ENCODE data around the gene SLIT1.

Gene SLIT1

DNA sequence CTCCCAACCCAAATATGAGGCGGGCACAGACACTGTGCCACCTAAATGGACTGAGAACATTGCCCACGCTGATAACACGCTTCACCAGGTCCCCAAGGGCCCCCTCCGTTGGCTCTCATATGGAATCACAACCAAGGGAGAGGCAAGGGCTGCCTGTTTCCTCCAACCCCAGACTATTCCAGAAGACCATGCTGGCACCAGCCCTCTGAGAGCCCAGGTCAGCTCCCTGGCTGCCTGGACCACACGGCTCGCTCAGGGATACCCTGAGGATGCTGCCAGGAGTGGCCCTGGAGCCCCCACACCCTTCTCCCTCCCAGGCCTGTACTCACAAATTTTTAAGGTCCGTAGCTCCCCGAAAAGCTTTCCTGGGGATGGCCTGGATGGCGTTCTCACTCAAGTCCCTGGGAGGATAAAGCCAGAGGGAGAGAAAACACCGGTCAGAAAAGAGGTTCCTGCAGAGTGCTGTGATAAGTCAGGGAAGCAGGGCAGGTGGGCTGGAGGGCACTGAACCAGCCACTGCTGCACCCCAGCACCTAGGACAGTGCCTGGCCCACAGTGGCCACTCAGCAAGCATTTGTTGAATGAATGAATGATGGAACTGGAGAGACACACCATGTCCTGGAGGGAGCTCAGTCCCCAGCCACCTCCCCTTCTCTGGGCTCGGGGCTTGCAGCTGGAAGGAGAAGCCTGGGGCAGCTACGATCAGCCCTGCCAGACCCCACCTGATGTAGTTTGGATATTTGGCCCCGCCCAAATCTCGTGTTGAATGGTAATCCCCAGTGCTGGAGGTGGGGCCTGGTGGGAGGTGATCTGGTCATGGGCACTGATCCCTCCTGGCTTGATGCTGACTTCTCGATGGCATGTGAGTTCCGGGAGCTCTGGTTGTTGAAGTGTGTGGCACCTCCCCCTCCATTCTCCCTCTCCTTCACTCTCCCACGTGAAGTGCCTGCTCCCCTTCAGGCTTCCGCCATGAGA, 119.8 kb downstream of the SLIT1 start:
- H3K36me3 ChIP-seq (ENCODE audit: insufficient read depth, low read length) = no peaks in the 10 kb centered on the region
- H3K4me2 ChIP-seq (ENCODE audit: low read length) = no peak overlapping the region
- H3K27me3 ChIP-seq (ENCODE audit: control insufficient read depth, insufficient read depth, low read length) = peaks cover 70% of the 10 kb centered on the region
- no peak overlapping the region for H3K4me3 ChIP-seq (ENCODE audit: low read length)
- no peak overlapping the region for H3K9ac ChIP-seq (ENCODE audit: low read depth, low read length)
- H3K4me1 ChIP-seq (ENCODE audit: control insufficient read depth, insufficient read depth, low read length) = no peaks in the 10 kb centered on the region
- no peaks in the 10 kb centered on the region for H3K9me3 ChIP-seq (replicated peaks; ENCODE audit: low read length)

DNA sequence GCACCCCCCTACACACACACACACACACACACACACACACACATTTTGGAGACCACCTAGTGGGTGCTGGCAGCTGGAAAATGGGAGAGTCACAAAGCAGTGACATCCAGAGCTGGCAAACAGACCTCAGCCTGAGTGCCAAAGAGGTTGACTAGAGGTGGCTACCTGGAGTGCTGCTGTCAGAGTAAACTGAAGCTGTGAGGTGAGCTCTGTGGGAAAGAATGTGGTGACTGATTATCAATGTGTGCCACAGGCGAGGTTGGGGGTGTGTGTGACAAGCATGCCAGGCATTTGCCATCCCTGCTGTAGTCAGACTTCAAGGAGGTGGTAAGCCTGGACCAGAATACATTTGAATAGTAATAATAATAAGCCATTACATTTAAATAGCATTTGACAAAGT, 120.6 kb downstream of the SLIT1 start:
- Histone ChIP-seq H3K9me3 (replicated peaks; ENCODE audit: low read length) (no peaks in the 10 kb centered on the region), H3K4me2 (ENCODE audit: low read length) (no peak overlapping the region), H3K4me3 (ENCODE audit: low read length) (no peak overlapping the region), H3K9ac (ENCODE audit: low read depth, low read length) (no peak overlapping the region), H3K36me3 (ENCODE audit: insufficient read depth, low read length) (no peaks in the 10 kb centered on the region), H3K4me1 (ENCODE audit: control insufficient read depth, insufficient read depth, low read length) (no peaks in the 10 kb centered on the region), H3K27me3 (ENCODE audit: control insufficient read depth, insufficient read depth, low read length) (peaks cover 64% of the 10 kb centered on the region)

DNA sequence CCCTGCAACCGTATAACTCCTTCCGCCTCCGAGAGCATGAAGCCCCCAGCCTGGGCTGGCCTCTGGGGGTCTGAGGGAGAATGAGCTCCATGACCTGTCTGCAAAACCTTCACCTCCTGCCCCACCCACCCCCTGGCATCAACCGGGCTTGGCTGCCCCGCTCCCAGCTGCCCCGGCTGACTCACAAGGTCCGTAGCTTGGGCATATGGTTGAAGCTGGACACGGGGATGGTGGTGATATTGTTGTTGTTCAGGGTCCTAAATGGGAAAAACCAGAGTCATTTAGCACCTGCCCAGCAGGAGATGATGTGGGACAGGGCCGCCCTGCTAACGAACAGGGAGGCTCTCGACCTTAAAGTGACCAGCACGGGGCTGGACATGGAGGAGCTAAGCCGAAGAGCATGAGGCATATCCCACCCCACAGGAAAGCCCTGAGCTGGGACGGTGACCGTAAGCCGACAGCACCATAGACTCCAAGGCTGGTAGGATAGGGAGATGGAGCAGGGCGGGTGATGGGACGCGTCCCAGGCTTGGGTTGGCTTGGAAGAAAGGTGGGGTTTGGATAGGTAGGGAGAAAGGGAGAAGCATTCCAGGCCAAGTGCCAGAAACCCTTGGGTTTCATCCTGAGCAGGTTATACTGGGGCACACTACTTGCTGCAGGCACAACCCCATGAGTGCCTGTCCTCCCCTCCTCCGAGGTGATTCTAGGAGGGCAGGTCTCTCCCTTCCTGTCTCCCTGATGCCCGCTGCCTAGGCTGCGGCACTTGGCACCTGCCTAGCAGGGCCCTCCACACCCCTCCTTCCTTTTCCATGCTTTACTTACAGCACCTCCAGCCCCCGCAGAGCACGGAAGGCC, 121.5 kb downstream of the SLIT1 start:
- Histone ChIP-seq H3K27me3 (ENCODE audit: control insufficient read depth, insufficient read depth, low read length) (peaks cover 57% of the 10 kb centered on the region), H3K4me2 (ENCODE audit: low read length) (no peak overlapping the region)

DNA sequence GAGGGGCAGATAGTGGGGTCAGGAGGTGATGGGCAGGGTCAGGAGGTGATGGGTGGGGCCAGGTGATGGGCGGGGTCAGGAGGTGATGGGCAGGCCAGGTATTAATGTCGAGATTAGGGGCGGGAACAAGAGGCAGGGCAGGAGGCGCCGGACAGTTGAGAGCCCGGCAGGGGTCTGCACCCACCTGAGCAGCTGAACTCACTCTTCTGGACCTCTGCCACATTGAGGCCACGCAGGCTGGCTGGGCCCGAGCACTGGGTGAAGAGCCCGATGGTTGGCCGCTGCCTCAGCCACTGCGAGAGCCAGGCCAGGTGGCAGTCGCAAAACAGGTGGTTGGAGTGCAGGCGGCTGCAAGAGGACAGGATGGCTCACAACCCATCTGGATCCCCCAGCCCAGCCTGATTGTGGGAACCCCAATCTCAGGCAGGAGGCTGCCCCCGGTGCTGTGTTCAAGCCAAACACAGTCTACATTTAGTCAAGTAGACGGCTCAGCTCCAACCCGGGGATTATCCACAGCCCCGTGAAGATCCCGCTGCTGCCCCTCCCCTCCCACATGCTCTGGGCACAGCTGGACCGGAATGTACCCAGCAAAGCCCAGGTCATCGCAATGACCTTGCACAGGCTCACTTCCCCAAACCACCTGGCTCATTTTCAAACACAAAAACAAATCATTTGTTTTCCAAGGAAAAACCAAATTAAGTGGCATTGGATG, 122.3 kb downstream of the SLIT1 start:
- Histone ChIP-seq H3K4me2 (ENCODE audit: low read length) (no peak overlapping the region), H3K9me3 (replicated peaks; ENCODE audit: low read length) (no peaks in the 10 kb centered on the region), H3K4me1 (ENCODE audit: control insufficient read depth, insufficient read depth, low read length) (no peaks in the 10 kb centered on the region), H3K4me3 (ENCODE audit: low read length) (no peak overlapping the region), H3K36me3 (ENCODE audit: insufficient read depth, low read length) (no peaks in the 10 kb centered on the region), H3K9ac (ENCODE audit: low read depth, low read length) (no peak overlapping the region), H3K27me3 (ENCODE audit: control insufficient read depth, insufficient read depth, low read length) (peaks cover 50% of the 10 kb centered on the region)

More for the DNA sequence above, 121.5 kb downstream of the SLIT1 start:
- Histone ChIP-seq H3K4me1 (ENCODE audit: control insufficient read depth, insufficient read depth, low read length) (no peaks in the 10 kb centered on the region), H3K9me3 (replicated peaks; ENCODE audit: low read length) (no peaks in the 10 kb centered on the region), H3K4me3 (ENCODE audit: low read length) (no peak overlapping the region), H3K36me3 (ENCODE audit: insufficient read depth, low read length) (no peaks in the 10 kb centered on the region), H3K9ac (ENCODE audit: low read depth, low read length) (no peak overlapping the region)

DNA sequence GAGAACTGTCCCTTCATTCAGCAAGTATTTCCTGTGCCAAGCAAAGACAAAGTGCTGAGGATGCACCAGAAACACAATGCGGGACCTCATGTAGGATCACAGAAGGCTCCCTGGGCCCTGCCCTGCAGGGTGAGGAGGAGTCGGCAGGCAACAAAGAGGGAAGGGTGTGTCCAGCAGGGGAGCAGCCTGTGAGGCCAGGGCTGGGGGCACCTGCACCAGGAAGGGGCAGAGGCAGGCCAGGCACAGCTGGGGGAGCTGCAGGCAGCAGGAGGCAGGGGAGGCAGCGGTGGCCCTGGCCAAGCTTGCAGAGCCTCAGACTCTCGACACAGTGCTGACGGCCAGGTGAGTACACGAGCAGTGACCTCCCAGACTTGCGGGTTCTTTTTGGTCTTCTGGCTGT, 123.3 kb downstream of the SLIT1 start:
- H3K36me3 ChIP-seq (ENCODE audit: insufficient read depth, low read length) = no peaks in the 10 kb centered on the region
- H3K4me1 ChIP-seq (ENCODE audit: control insufficient read depth, insufficient read depth, low read length) = no peaks in the 10 kb centered on the region
- no peak overlapping the region for H3K9ac ChIP-seq (ENCODE audit: low read depth, low read length)
- H3K4me2 ChIP-seq (ENCODE audit: low read length) = no peak overlapping the region
- H3K27me3 ChIP-seq (ENCODE audit: control insufficient read depth, insufficient read depth, low read length) = peaks cover 55% of the 10 kb centered on the region
- no peaks in the 10 kb centered on the region for H3K9me3 ChIP-seq (replicated peaks; ENCODE audit: low read length)
- no peak overlapping the region for H3K4me3 ChIP-seq (ENCODE audit: low read length)

DNA sequence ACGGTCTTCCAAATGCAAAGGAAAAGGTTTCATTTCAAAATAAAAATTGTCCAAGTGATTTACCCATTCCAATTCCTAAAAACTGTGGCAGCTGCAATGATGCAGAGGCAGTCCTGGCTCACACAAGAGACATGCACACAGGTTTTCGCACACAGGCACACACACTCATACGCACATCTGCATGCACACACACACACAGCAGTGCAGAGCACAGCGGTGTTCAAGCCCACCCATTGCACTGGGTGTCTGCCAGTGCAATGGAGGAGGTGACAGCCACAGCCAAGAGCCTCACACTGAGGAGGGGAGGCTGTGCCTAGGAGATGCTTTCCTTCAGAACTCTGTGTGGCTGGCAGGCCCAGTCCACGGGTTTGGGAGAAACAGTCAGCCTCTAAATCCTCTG, 123.7 kb downstream of the SLIT1 start:
- Histone ChIP-seq H3K36me3 (ENCODE audit: insufficient read depth, low read length) (no peaks in the 10 kb centered on the region), H3K4me2 (ENCODE audit: low read length) (no peak overlapping the region), H3K27me3 (ENCODE audit: control insufficient read depth, insufficient read depth, low read length) (peaks cover 55% of the 10 kb centered on the region), H3K4me3 (ENCODE audit: low read length) (no peak overlapping the region), H3K9ac (ENCODE audit: low read depth, low read length) (no peak overlapping the region), H3K4me1 (ENCODE audit: control insufficient read depth, insufficient read depth, low read length) (no peaks in the 10 kb centered on the region), H3K9me3 (replicated peaks; ENCODE audit: low read length) (no peaks in the 10 kb centered on the region)

DNA sequence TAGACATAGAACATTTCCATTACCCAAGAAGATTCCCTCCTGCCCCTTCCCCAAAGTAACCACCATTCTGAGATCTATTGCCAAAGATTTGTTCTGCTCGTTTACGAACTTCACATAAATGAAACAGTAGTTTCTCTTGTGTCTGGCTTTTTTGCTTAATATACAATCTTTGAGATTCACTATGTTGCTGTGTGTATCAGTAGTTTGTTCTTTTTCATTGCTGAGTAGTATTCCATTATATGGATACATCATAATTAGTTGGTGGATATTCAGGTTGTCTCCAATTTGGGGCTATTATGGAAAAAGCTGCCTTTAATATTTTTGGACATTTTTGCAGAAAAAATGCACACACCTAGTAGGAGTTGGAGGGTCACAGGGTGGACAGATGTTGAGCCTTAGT, 124.3 kb downstream of the SLIT1 start:
- no peak overlapping the region for H3K4me2 ChIP-seq (ENCODE audit: low read length)
- H3K27me3 ChIP-seq (ENCODE audit: control insufficient read depth, insufficient read depth, low read length) = peaks cover 55% of the 10 kb centered on the region
- no peaks in the 10 kb centered on the region for H3K9me3 ChIP-seq (replicated peaks; ENCODE audit: low read length)
- H3K36me3 ChIP-seq (ENCODE audit: insufficient read depth, low read length) = no peaks in the 10 kb centered on the region
- H3K9ac ChIP-seq (ENCODE audit: low read depth, low read length) = no peak overlapping the region
- H3K4me3 ChIP-seq (ENCODE audit: low read length) = no peak overlapping the region
- no peaks in the 10 kb centered on the region for H3K4me1 ChIP-seq (ENCODE audit: control insufficient read depth, insufficient read depth, low read length)

DNA sequence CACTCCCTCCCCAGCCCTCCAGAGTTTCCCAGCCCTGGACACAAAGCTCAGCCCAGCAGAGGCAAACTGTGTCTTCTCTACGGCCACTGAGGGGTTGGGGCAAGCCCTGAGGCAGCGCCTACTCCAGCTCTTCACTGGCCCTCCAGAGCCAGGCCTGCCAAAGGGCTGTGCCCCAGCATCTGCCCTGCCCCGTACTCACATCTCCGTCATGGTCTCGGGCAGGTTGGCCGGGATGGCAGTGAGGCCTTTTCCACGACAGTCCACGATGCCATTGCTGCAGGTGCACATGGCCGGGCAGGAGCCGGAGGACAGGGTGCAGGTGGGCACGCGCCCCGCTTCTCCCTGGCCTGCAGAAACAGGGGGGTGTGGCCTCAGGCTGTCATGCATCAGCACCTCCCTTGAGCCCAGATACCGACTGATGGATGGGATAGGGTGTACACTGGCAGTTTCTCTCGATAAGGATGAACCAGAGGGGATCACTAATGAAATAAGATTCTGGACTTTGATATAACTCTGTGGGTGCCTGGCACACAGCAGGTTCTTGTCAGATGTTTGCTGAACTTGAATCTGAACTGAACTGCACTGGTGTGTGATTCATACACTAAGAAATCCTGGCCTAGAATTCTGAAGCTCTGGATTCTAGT, 125.2 kb downstream of the SLIT1 start:
- Histone ChIP-seq H3K9me3 (replicated peaks; ENCODE audit: low read length) (no peaks in the 10 kb centered on the region), H3K4me2 (ENCODE audit: low read length) (no peak overlapping the region), H3K27me3 (ENCODE audit: control insufficient read depth, insufficient read depth, low read length) (peaks cover 50% of the 10 kb centered on the region), H3K9ac (ENCODE audit: low read depth, low read length) (no peak overlapping the region), H3K4me3 (ENCODE audit: low read length) (no peak overlapping the region), H3K36me3 (ENCODE audit: insufficient read depth, low read length) (no peaks in the 10 kb centered on the region), H3K4me1 (ENCODE audit: control insufficient read depth, insufficient read depth, low read length) (no peaks in the 10 kb centered on the region)

DNA sequence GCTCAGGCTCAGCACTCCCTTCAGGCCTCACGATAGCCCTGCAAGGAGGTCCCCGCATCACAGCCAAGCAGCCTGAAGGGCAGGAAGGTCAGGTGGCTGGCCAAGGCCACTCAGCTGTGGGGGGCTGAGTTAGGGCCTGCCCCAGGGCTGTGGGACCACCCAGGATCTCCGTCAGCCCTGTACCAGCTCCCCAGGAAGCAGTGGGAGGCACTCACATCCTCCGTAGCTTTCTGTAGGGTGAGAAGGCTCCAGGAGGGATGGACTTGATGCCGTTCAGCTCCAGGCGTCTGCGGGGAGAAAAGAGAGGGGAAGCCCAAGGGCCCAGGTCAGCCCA, 125.9 kb downstream of the SLIT1 start:
- Histone ChIP-seq H3K4me3 (ENCODE audit: low read length) (no peak overlapping the region), H3K36me3 (ENCODE audit: insufficient read depth, low read length) (no peaks in the 10 kb centered on the region), H3K9me3 (replicated peaks; ENCODE audit: low read length) (no peaks in the 10 kb centered on the region), H3K4me2 (ENCODE audit: low read length) (no peak overlapping the region), H3K27me3 (ENCODE audit: control insufficient read depth, insufficient read depth, low read length) (peaks cover 43% of the 10 kb centered on the region), H3K4me1 (ENCODE audit: control insufficient read depth, insufficient read depth, low read length) (no peaks in the 10 kb centered on the region), H3K9ac (ENCODE audit: low read depth, low read length) (no peak overlapping the region)

DNA sequence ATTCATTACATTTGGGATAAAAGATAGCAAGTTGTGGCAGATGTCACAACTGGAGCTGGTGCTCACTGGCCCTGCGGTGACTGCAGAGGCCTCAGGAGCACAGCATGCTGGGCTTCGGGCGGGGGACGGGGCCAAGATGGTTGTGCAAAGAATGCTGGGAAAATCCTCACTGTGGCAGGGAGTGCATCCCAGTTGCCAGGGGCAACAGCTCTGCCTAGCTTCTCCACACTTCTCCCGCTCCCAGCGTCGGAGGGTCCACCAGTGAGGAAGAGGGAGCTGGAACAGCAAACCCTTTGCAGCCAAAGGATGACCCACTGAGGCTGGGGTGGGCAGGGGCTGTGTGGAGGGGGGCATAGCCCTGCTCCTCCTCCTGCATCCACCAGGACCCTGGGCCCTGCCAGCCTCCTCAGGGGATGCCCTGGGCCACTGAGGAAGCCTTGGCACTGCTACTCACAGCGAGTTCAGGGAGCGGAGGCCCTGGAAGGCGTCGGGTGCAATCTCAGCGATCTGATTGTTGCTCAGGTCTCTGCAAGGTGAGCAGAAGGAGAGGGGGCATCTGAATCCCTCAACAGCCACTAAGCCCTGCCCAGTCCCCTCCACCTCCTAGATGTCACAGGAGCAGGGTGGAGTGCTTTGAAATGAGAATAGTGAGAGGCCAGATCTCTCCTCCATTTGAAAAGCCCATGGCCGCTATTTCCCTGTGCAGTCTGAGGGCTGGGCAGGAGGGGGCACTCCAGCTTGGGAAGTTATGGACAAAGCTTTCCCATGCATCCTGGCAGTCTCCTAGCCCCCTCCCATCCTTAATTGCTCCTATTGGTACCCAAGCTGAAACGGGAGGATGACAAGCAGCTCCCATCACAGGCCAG, 126.5 kb downstream of the SLIT1 start:
- H3K9me3 ChIP-seq (replicated peaks; ENCODE audit: low read length) = no peaks in the 10 kb centered on the region
- no peaks in the 10 kb centered on the region for H3K36me3 ChIP-seq (ENCODE audit: insufficient read depth, low read length)
- no peaks in the 10 kb centered on the region for H3K4me1 ChIP-seq (ENCODE audit: control insufficient read depth, insufficient read depth, low read length)
- H3K4me2 ChIP-seq (ENCODE audit: low read length) = no peak overlapping the region
- no peak overlapping the region for H3K9ac ChIP-seq (ENCODE audit: low read depth, low read length)
- peaks cover 37% of the 10 kb centered on the region for H3K27me3 ChIP-seq (ENCODE audit: control insufficient read depth, insufficient read depth, low read length)
- no peak overlapping the region for H3K4me3 ChIP-seq (ENCODE audit: low read length)

Measured in skeletal muscle satellite cell (primary cell).